Astrocyte (in vitro differentiated cells and primary cell): ENCODE measurements around the gene RAD51B. TPM values are rescaled to one million over a fixed set of nuclear protein-coding genes. Genes with fewer than 3 reads are reported as not detected.

Experiments used
- DNase-seq: peaks from one replicate; pipeline ENCODE4 v3.0.0-alpha.2; 2010; ENCODE audit warnings: low read depth
- FAIRE-seq: peaks from 2 replicates; lab custom pipeline; 2011; peaks lifted over from hg19 to GRCh38; lab: Jason Lieb, UNC
- H2AFZ ChIP-seq: 2 replicates; pipeline ENCODE4 v1.6.0; 2012; ENCODE audit warnings: low read depth, low read length, inconsistent platforms
- H3K27ac ChIP-seq: 2 replicates; pipeline ENCODE4 v1.5.1; 2011; ENCODE audit warnings: low read depth, low read length, inconsistent platforms
- H3K27me3 ChIP-seq: 2 replicates; pipeline ENCODE4 v1.6.0; 2011; ENCODE audit warnings: low read length, inconsistent platforms; ENCODE audit not compliant: insufficient read depth
- H3K36me3 ChIP-seq: 2 replicates; pipeline ENCODE4 v1.5.1; 2011; ENCODE audit warnings: low read length, inconsistent platforms; ENCODE audit not compliant: insufficient read depth
- H3K4me1 ChIP-seq: 2 replicates; pipeline ENCODE4 v1.5.1; 2011; ENCODE audit warnings: low read length, inconsistent platforms; ENCODE audit not compliant: insufficient read depth
- H3K4me2 ChIP-seq: 2 replicates; pipeline ENCODE4 v1.6.0; 2012; ENCODE audit warnings: low read length, inconsistent platforms
- H3K4me3 ChIP-seq: 2 replicates; pipeline ENCODE4 v1.5.1; 2011; ENCODE audit warnings: low read depth, mild to moderate bottlenecking, low read length, inconsistent platforms; ENCODE audit not compliant: insufficient read depth
- H3K79me2 ChIP-seq: 2 replicates; pipeline ENCODE4 v1.6.0; 2012; ENCODE audit warnings: mild to moderate bottlenecking, low read length, inconsistent platforms; ENCODE audit not compliant: insufficient read depth
- H3K9ac ChIP-seq: 2 replicates; pipeline ENCODE4 v1.6.0; 2012; ENCODE audit warnings: mild to moderate bottlenecking, low read length, inconsistent platforms
- H3K9me3 ChIP-seq: 2 replicates; pipeline ENCODE4 v1.5.1; 2012; ENCODE audit warnings: low read depth, mild to moderate bottlenecking, low read length, inconsistent platforms; ENCODE audit not compliant: insufficient read depth
- H4K20me1 ChIP-seq: 2 replicates; pipeline ENCODE4 v1.6.0; 2012; ENCODE audit warnings: low read length, inconsistent platforms; ENCODE audit not compliant: insufficient read depth
- H3K27ac Mint-ChIP-seq: one replicate; pipeline ENCODE4 v1.8.0; 2021; ENCODE audit warnings: mild to moderate bottlenecking, mixed read lengths; ENCODE audit not compliant: unreplicated experiment
- H3K27me3 Mint-ChIP-seq: one replicate; pipeline ENCODE4 v1.8.0; 2021; ENCODE audit warnings: low read depth, mixed read lengths; ENCODE audit not compliant: unreplicated experiment
- H3K36me3 Mint-ChIP-seq: one replicate; pipeline ENCODE4 v1.8.0; 2021; ENCODE audit warnings: low read depth, mixed read lengths; ENCODE audit not compliant: unreplicated experiment
- H3K4me1 Mint-ChIP-seq: one replicate; pipeline ENCODE4 v1.8.0; 2021; ENCODE audit warnings: low read depth, mixed read lengths; ENCODE audit not compliant: unreplicated experiment
- H3K4me3 Mint-ChIP-seq: one replicate; pipeline ENCODE4 v1.8.0; 2021; ENCODE audit warnings: mild to moderate bottlenecking, moderate library complexity, mixed read lengths; ENCODE audit not compliant: unreplicated experiment
- H3K9me3 Mint-ChIP-seq: one replicate; pipeline ENCODE4 v1.8.0; 2021; ENCODE audit warnings: mild to moderate bottlenecking, mixed read lengths; ENCODE audit not compliant: unreplicated experiment
- EZH2 ChIP-seq: IDR thresholded peaks from 2 replicates; pipeline ENCODE4 v1.6.1; 2012; ENCODE audit warnings: mild to moderate bottlenecking, low read length, inconsistent platforms; ENCODE audit not compliant: insufficient read depth
- total RNA-seq: library from RNA; stranded (reverse); gene quantifications from 2 replicates; pipeline ENCODE4 v1.2.1, GENCODE V29; 2021
- TF ChIP-seq, protein P1 (sequence below): IDR thresholded peaks from 2 replicates; pipeline ENCODE4 v1.5.1; 2011; ENCODE audit warnings: low read depth, mild to moderate bottlenecking, inconsistent platforms, low read length, moderate library complexity; ENCODE audit not compliant: insufficient read depth

RAD51B gene
- total RNA-seq, 1 donor from 2014 or later: 10.8 TPM

GRCh38 chr14:68377006-68377405 is 557.4 kb downstream of the RAD51B start:
- Histone ChIP-seq H3K4me3 (no peak overlapping the region), H2AFZ (peak overlapping the region; percentile 42), H3K4me1 (peaks cover 16% of the 10 kb centered on the region), H3K9ac (peak overlapping the region; percentile 5), H3K9me3 (no peaks in the 10 kb centered on the region), H3K79me2 (no peaks in the 10 kb centered on the region), H3K27me3 (no peaks in the 10 kb centered on the region), H3K36me3 (no peaks in the 10 kb centered on the region), H3K27ac (no peak overlapping the region), H3K4me2 (peak overlapping the region; percentile 8), H4K20me1 (no peaks in the 10 kb centered on the region)
- Mint-ChIP-seq H3K4me1 (peaks cover 24% of the 10 kb centered on the region), H3K27ac (peak overlapping the region; percentile 50), H3K9me3 (no peaks in the 10 kb centered on the region), H3K4me3 (no peak overlapping the region), H3K27me3 (no peaks in the 10 kb centered on the region), H3K36me3 (no peaks in the 10 kb centered on the region)
- DNase-seq (no peak), FAIRE-seq (no peak)
- TF ChIP-seq, protein P1, sequence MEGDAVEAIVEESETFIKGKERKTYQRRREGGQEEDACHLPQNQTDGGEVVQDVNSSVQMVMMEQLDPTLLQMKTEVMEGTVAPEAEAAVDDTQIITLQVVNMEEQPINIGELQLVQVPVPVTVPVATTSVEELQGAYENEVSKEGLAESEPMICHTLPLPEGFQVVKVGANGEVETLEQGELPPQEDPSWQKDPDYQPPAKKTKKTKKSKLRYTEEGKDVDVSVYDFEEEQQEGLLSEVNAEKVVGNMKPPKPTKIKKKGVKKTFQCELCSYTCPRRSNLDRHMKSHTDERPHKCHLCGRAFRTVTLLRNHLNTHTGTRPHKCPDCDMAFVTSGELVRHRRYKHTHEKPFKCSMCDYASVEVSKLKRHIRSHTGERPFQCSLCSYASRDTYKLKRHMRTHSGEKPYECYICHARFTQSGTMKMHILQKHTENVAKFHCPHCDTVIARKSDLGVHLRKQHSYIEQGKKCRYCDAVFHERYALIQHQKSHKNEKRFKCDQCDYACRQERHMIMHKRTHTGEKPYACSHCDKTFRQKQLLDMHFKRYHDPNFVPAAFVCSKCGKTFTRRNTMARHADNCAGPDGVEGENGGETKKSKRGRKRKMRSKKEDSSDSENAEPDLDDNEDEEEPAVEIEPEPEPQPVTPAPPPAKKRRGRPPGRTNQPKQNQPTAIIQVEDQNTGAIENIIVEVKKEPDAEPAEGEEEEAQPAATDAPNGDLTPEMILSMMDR: no peak
- TF ChIP-seq EZH2: no peak

DNA sequence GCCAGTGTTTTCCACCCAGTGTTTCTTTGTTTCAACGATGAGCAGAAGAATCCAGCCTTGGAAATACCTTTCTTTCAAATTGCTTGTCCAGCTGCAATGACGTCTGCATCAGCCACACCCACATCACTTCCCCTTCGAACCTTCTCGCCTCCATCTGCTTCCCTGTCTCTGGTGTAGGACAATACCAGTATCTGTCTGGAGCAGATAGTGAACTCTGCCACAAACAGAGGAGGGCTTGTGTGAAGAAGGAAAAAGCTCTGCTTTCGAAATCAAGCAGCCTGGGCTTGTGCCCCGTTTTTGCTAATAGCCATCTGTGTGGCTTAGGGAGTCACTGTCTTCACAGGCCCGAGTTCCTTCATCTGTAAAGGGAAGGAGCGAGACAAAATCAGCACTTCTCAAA is 557.9 kb downstream of the RAD51B start:
- H2AFZ ChIP-seq: peak overlapping the region; percentile 42

More for the DNA sequence above, 557.9 kb downstream of the RAD51B start:
- TF ChIP-seq, protein P1: no peak
- TF ChIP-seq EZH2: no peak
- H3K4me1 Mint-ChIP-seq: peaks cover 24% of the 10 kb centered on the region
- Histone ChIP-seq H3K4me3 (no peak overlapping the region), H3K9ac (peak overlapping the region; percentile 5), H3K79me2 (no peaks in the 10 kb centered on the region), H3K9me3 (no peaks in the 10 kb centered on the region), H3K36me3 (no peaks in the 10 kb centered on the region), H3K4me1 (peaks cover 16% of the 10 kb centered on the region), H3K27me3 (no peaks in the 10 kb centered on the region), H3K27ac (no peak overlapping the region), H3K4me2 (peak overlapping the region; percentile 8), H4K20me1 (no peaks in the 10 kb centered on the region)
- peak overlapping the region; percentile 50 for H3K27ac Mint-ChIP-seq
- no peaks in the 10 kb centered on the region for H3K9me3 Mint-ChIP-seq
- H3K4me3 Mint-ChIP-seq: no peak overlapping the region
- H3K36me3 Mint-ChIP-seq: no peaks in the 10 kb centered on the region
- H3K27me3 Mint-ChIP-seq: no peaks in the 10 kb centered on the region
- DNase-seq (peak; percentile 70), FAIRE-seq (no peak)
